ENCODE results near the gene STX7.

DNA sequence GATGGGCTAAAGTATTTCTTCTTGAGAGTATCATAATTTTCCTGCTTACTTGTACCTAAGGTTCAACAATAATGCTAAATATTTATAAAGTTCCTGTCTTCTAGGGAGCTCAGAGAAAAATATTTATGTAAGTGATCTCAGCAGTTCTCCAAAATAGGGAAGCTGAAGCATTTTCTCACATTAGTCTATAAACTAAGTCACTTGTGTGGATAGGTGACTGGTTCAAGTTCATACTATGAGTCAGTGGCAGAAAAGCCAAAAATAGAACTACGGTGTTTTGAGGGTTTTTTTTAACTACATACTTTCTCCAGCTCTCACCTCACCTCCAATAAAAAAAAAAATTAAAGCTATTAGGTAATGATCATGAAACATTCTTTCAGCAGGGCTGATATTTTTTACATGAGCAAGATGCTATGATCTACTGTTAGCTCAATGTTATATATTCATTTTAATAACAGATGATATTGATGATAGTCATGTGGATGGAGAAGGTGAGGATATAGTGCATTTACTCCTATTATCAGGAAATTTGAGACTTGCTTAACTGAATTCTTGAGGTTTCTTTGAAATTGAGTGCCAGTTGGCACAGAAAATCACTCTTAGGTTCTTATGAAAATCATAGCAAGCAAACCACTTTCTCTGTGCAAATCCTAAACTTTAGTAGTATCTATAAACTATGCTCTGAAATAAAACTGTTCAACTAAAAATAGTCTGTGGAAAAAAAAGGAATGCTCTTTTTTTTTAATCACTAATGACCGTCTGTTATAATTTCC, 107.6 kb downstream of the STX7 start:
- TF ChIP-seq EZH2phosphoT487 (IDR thresholded peaks at IDR 0.05; ENCODE audit: insufficient read depth, low read depth) = no peak
- TF ChIP-seq EZH2 (IDR thresholded peaks at IDR 0.05; ENCODE audit: insufficient read depth, poor library complexity, severe bottlenecking) = no peak

Measured in GM23248 (cell line).